ENCODE results near the gene SPN.

DNA sequence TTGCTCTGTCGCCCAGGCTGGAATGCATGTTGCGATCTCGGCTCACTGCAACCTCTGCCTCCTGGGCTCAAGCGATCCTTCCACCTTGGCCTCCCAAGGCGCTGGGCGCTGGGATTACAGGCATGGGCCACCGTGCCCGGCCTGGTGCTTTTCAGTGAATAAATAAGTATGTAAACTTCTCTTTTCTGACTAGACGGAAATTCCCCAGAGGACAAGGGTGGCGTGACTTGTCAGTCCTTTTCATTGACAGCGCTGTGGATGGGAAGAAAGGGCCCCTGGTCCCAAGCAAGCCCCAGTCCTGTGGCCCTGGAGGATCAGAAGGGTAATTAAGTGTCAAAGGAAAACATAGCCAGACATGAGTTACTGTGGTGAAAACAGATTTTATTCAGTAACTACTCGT lies 9.6 kb upstream of the SPN start:
- no peak for TF ChIP-seq POLR2A (IDR thresholded peaks at IDR 0.05; ENCODE audit: low read depth, low read length)
- no peak for TF ChIP-seq POLR2AphosphoS5 (IDR thresholded peaks at IDR 0.05; ENCODE audit: low read depth, low read length)
- no peak for TF ChIP-seq TAF1 (IDR thresholded peaks at IDR 0.05; ENCODE audit: low read depth, low read length)
- no peak for TF ChIP-seq SPI1 (IDR thresholded peaks at IDR 0.05; ENCODE audit: low read depth, low read length)
- TF ChIP-seq POU2F2 (IDR thresholded peaks at IDR 0.05; ENCODE audit: low read depth, low read length): no peak

Data from GM12891 (cell line).